HS-27A (cell line): ENCODE measurements around the gene HOXA5.

Source experiments
- DNase-seq: peaks from one replicate; pipeline ENCODE4 v3.0.0-alpha.2; 2012; ENCODE audit warnings: low read depth, missing footprints

Gene HOXA5

DNA sequence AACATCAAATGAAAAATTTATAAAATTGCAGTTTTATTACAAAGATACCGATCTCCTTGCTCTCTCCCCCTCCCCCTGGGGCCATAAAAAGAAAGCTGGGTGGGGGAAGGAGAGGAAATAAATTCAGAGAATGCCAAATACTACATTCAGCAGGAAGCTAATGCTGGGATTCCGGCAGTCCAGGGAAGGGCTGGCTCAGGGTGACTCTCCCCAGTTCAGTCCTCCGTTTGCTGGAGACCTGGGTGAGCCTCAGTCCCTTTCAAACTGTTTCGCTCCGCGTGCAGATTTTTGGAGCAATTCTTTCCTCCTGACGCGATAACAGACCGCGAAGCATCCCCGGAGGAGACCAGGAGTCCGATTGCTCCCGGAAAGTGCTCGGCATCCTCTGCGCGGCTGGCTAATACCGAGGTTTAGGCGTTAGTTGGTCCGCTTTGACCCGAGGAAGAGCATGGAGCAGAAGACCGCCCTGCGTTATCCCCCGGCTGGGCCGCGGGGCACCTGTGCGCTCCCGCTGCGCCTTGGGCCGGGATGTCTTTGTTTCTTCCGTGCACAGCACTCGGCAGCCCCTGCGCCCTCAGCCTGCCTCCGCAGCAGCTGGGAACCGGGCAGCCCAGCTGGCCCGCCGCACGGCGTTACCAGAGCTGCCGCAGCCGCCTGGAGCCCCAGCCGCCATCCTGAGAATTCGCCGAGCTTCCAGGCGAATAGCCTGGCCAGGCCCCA lies 37.1 kb downstream of the HOXA5 start:
- no peak for DNase-seq

DNA sequence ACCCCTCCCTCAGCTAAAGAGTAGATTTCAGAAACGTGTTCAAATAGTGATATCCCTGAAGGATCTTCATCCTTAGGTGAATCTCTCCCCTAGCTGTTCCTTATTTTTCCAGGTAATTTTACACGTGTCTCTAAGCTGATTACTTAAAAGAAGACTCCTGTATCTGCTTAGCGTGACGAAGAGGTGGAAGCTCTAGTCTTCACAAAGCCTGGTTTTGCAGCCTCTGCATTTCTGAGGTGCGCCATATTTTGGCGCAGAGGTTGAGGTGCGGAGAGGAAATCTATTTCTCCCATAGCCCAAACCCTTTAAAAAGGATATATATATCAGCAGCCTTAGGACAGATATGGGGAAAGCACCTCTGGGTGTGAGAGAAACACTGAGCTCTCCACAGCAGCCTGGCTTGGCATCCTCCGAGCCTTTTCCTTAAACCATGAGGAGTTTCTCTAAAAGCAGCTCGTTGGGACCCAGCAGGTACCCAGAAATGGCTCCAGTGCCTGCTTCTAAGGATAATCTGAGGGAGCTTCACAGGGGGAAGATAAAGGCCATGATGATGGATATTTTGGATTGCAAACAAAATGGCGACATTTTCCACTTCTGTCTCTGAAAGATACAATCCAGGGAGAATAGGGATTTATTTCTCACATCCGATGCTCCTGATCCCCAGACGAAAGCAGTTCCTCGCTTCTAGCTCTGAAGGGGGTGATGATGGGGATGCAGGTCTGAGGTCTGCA lies 38.0 kb downstream of the HOXA5 start:
- DNase-seq: no peak

DNA sequence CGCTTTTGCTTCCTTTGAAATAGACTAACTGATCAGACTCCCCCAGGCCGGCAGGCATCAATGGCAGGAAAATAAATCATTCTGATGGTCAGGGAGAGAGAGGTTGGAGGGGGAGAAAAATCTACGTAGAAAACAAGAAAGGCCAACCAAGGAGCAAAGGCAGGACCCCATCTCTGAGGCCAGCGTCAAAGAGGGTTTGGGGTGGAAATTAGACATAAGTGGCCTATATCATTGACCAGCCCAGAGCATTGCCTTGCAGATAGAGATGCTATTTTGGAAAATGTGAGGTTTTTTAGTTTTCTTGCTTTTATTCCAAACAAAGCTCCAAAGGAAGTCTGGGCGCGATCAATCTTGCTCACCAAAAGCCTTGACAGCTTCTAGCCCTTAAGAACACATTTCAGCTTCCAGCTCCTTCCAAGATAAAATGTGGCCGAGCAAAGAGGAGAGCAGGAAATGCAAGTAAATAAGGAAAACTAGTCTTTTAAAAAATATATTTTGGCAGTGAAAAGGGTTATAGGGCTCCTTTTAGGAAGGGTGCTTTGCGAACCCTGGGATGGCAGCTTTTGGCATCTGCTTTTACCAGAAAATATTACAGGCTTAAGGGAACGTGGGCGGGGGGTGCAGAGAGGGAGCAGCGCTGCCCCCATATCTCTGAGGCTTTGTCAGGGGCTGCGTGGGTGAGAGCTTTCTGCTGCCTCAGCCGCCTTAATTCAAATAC lies 39.0 kb downstream of the HOXA5 start:
- no peak for DNase-seq

DNA sequence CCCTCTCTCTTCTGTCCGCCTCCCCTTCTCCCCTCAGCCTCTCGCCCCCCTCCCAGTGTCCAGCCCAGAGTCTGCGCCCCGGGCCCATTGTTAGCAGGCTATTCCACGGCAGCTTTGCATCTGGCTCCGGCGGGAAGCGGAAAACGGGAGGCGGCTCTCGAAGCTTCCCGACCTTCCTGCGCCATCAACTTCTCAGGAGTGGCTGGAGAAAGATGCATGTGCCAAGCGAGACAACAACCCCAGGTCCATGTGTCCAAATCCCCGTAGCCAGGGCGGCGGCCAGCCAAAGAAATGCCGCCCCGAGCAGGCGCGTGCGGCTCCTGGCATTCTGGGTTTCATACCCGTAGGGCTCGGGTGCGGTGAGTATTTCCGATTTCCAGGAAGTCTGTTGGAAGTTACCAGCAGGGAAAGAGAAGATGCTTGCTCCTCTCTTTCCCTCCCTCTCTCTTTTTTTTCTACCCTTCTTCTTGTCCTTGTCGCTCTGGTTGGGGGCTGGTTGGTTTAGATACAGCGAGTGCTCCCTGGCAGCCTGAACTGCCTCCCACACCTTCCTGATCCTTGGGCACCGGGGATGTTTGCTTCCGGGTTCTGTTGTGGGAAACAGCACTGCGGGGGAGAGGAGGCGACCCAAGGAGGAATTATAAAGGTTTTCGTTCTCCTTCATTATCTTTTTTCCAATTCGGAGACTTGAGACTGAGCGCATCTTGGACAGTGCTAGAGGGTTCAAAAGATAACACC lies 39.8 kb downstream of the HOXA5 start:
- DNase-seq: no peak

DNA sequence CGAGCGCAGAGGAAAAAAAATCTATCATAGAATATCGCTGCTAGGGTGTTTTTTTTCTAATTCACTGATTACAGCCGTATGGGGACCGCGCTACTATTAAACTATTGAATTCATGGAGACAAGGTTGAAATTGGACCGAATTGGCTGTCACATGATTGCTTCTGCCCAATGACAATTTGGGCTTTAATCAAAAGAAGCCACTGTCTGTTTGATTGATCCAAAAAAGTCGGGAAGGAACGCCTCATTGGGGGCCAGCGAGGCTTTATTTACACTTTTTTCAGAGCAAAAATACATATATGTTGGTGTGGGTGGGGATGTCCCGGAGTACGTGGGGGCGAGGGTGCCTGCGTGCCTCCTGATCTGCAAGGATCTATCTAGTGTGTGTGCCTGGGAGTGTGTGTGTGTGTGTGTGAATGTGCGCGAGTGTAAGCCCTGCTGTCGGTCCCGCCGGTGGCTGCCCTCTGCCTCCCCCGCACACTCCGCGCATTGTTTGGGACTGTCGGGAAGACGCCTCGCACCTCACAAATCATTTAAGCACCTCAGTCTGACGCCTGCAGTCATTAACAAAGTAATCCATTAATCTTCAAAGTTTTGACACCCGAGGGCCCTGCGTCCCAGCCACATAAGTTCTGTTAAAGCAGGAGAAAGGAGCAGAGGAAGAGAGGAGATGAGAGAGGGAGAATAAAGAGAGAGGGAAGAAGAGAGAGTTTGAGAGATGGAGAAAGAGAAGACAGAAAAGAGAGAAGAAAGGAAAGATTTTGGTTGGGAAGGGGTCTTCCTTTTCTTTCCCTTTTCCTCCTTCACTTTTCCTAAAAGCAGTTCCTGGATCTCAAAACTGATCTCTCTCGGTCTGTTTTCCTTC lies 40.7 kb downstream of the HOXA5 start, which contains the start of gene HOXA2:
Gene HOXA2, minus strand, starts transcription at position 103 of the 862 bp plus-strand sequence. CDS start 183 bp downstream, outside the sequence.
- DNase-seq: no peak

DNA sequence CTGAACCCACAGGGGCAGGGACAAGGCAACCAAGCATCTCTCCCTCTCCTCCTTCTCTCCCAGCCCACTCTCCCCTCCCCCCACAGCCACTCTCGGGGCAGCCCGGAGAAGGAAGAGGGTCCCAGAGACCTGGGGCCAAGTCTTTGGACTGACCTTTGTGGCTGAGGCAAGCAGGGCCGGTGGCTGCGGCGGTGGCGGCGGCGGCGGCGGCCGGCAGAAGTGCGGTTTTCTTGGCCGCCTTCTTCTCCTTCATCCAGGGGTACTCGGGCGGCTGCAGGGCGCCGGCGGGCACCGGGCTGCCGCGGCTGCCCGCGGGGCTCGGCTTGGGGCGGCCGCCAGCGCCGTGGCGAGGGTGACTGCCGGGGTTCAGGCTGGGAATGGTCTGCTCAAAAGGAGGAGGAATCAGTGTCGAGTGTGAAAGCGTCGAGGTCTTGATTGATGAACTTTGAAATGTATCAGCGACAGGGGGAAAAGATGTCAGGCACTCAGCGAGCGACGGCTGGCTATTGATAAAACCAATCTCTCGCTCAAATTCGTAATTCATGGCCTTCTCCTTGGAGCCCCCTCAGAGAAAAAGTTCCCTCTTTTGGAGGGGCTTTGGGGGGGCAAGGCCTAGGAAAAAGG lies 41.4 kb downstream of the HOXA5 start:
- no peak for DNase-seq

DNA sequence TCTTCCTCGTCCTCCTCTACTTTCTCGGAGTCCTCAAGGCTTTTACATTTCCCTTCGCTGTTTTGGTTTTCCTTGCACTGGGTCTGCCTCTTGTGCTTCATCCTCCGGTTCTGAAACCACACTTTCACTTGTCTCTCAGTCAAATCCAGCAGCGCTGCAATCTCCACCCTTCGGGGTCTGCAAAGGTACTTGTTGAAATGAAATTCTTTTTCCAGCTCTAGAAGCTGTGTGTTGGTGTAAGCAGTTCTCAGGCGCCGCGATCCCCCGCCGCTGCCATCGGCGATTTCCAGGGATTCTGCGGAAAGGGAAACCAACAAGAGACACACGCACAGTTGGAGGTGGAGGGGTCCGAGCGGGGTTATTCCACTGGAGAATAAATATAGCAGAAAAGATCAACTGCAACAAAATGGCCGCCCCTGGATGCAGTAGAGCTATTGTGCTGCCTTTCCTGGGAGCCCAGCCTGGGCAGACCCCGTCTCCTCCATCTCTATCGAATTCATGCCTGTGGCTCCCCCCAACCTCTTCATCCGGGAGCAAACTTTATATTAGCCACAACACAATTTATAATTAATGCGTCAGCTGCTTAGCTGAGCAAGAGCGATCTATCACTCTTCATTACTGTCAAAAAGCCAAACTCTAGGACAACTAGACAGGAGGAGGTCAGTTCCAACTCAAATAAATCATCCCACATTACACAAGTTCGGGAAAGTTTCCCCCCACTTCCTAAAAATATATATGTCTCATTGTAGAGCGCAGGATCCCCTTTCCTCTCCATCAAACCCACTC lies 42.1 kb downstream of the HOXA5 start:
- DNase-seq: no peak

DNA sequence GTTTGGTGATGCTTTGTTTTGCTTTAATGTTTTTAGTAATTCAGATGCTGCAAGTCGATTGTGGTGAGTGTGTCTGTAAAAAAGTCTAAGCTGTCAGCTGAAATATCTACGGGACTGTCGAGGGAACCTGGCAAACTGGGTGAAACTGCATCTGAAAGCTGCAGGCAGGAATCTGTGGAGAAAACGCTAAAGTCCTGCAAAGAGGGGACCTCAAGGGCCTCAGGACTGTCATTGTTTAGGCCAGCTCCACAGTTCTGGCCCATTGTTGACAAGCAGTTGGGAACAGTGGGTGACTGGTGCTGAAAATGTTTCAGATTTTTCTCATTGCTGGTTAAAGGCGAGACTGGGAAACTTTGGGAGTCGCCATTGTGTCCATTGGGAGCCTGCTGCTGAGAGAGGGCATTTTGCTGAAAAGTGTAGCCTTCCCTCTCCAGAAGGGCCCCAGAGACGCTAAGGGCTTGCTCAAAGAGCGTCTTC lies 42.7 kb downstream of the HOXA5 start:
- no peak for DNase-seq

DNA sequence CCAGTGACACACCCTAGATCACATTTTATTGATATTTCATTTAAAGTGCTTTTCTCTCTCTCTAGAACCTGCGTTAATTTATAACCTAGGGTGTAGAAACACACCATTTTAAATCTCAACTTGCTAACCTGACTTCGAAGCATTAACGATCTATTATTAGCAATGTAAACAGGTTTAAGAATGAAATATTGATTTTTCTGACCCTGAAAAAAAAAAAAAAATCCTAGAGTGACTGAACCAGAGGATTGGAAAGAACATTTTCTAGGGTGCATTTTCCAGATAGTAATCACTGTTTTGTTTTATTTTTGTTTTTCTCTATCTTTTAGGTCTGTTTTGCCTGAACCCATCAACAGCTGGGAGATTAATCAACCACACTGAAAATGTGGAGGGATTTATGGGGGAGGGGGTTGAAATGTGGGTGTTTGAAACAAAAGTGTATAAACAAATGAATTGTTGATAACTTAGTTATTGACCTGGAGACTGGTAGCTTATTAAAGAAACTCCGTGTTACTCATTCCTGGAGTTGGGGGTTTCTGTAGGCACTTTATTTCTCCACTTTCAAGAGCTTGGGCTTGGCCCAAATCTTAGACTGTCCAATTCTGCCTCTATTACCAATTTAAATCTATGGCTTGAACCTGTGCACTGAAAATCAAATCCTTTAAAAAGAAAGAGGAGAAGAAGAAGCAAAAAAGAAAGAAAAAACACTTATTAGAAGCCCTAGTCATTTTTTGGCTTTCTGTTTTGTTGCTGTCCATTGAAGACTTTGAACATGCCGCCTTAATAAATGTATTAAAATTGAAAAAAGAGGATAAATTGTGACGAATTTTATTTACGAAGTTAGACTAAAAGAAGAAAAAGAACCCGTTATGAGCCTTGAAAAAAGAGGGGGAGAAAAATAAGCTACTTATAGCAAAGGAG lies 43.8 kb downstream of the HOXA5 start:
- DNase-seq: no peak

DNA sequence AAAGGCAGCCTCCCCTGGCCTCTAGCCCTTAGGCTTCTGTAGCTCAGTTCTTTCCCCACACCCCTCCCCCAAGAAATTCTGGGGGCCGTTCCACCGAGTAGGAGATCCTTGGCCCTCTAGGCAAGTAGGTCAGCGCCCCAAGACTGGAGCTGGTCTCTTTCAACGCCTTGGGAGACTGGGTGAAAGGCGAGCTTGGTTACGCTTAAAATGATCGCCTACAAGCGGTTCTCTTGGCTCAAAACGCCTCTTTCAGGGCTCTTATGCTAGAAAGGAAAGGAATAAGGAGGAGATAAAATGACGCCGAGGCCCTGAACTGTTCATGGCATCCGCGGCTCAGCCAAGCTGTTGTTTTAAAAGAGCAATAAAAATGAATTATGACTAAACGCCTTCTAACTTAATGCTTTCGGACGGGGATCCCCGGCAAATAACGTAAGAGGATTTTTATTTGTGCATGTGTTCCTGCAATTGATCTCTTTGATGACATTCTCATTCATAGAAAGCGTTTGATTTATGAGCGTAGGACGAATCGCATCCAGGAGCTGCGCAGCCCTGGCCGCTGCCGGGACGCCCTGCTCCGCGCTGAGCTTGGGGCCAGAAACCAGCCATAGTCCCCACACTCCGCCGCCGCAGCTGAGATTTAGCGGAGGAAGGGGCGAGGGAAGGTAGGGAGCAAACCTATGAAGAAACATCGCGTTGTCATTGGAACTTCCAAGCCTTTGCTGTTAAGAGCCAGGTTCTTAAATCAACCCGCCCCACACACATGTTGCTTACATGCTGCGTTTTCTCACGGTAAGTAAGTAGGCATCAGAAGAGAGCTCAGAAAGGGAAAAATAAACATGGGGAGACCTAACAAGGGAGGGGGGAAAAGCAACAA lies 44.7 kb downstream of the HOXA5 start:
- DNase-seq: no peak

DNA sequence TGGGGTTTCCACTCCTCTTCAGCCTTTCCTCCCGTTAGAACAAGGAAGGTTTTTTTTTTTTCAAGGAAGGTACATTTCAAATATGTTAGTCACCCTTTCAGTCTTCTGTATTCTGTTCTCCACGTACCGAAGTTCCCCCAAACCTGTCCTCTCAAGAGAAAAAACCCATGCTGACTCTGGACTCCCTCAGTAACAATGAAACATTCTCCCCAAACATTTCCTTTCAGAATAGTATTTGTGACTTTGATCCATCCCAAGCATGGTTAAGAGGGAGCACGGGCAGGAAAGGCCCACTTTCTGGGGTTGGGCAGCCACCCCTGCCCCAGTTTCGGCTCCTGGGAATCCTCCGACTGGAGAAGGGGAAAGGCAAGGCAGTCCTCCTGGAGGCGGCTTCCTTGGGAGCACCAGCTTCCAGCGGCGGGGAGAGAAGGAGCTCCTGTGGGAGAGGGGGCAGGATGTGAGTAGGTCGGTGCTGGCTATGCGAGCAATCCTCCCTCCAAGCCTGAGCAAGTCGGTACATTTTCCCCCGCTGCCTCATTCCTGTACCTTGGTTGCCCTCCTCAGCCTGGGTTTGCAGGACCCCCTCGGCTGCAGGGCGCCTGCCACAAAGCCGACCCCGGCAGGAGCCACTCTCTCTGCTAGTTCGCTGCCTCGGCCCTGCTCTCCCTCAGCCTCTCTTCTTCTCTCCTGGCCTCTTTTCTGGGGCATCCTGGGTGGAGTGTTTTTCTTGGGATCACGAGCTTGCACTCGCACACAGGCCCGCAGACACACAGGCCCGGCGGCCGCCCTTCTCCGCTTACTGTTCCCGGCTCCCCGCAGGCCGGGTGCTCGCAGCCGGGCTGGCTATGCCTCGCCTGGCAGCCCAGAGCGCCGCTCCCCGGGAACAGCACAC lies 45.5 kb downstream of the HOXA5 start:
- no peak for DNase-seq

DNA sequence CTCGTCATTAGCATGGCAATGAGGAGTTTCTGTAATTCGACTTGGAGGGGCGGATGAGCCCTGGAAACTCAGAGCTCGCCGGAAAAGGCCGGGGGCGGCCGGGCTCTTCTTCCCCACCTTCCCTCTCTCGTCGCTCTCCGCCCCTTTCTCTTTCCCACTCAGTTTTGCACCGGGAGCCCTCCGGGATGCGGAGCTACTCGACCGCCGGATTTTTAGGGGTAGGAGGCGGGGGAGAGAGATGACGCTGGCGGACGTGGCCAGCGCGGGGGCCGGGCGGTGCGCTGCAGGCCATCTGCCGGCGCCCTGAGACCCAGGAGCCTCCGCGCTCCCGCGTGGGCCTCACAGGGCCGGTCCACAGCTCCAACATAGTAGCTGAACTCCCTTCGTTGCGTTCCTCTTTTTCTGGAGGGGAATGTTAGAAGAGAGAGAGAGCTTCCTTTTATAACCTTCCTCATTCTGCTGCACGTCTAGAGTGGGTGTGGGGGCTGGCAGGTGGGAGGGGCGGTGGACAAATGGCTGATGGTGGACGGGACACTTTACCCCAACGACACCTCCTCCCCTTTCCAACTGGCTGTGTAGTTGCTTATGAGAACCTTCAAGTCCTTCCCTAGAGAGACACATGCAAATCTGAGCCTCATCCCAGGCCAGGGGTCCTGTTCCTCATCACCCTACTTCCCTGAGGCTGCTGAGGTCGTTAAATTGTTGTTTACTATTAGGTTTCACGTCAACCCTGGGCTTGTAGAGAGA lies 46.5 kb downstream of the HOXA5 start:
- no peak for DNase-seq

DNA sequence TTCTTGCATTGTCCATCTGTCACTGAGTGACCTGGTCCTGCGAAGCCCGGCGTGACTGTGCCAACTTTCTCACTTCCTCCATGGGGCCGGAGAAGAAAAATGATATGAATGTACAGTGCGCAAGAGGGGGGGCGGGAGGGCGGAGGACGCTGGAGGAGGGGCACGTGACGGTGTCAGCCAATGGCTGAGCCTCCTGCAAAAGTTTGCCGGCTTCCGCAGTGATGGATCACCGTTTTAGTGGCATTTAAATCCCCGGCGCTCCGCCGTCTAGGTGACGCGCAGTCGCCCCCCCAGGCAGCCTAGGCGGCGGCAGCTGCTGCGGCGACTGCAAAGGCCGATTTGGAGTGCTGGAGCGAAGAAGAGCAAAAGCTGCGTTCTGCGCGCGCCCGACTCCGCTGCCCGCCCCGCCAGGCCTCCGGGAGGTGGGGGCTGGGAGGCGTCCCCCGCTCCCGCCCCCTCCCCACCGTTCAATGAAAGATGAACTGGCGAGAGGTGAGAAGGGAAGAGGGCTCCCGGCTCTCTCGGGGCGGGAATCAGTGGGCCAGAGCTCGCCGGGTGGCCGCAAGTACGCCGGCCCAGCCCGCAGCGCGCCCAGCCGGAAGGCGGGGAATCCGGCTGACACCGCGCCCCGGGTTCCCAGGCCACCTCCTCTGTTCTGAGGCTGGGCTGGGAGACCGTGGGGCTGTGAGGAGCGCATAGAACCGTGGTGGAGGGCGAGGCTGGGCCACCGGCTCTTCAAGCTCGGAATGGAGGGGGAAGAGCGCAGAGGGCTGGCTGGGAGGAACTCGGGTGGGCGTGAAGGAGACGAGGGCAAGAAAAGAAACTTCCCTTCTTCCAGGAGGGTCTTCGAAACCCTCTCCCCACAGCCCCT lies 47.3 kb downstream of the HOXA5 start, which contains the start of gene HOXA1:
Gene HOXA1, minus strand, starts transcription at position 104 of the 871 bp plus-strand sequence. Its CDS starts 88 bp downstream, at position 16.
- DNase-seq: peak; percentile 71

DNA sequence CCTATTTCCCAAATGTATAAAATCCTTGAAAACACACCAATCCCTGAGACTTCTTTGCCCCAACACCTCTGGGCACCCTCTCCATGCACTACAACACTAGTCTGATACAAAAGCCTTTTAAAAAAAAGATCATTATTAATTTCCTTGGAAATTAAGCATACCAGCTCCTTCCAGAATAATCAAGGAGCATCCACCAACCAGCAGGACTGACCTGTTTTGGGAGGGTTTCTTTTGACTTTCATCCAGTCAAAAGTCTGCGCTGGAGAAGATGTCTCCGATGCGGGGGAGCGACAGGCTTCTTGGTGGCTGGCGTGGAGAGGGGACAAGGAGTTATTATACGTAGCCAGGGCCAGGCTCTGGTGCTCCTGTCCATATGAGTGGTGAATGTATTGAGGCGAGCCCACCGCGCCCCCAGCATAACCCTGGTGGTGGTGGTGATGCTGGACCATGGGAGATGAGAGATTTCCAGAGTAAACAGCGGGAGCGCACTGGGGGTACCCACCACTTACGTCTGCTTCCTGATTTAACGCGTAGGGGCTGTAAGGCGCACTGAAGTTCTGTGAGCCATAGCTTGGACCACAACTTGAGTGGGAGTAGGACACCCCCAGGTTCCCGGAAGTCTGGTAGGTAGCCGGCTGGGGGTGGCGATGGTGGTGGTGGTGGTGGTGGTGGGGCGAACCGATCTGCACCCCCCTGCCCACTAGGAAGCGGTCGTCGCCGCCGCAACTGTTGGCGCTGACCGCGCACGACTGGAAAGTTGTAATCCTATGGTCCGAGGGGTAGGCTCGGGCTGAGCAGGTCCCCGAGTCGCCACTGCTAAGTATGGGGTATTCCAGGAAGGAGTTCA lies 48.2 kb downstream of the HOXA5 start:
- no peak for DNase-seq
